NCI-H2107 treated with DMSO at 0.1 percent for 48 hours (cell line): Measurements from ENCODE around the gene BOC.

ENCODE experiments used
- DNase-seq: peaks from one replicate; lab custom pipeline; 2025; ENCODE audit not compliant: unreplicated experiment; lab: John Stamatoyannopoulos, UW

The BOC gene

DNA sequence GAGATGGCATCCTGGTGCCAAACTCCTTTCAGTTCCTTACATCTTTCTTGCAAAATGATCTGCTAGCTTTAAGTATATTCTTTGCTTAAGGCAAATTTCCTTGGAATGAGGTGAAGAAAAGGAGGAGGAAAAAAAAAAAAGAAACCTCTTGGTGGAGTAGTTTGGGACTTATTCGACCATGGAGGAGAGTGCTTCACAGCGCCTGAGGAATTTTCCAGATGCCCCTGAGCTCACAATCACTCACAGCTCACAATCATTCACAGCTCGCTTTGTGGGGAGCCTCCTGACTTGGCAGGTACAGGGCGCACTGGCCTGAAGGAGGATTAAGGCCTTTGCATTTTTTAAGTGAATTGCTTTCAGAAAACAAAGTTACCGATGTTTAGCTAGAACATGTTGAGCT is 53.9 kb downstream of the BOC start:
- DNase-seq, result peak; percentile 31

DNA sequence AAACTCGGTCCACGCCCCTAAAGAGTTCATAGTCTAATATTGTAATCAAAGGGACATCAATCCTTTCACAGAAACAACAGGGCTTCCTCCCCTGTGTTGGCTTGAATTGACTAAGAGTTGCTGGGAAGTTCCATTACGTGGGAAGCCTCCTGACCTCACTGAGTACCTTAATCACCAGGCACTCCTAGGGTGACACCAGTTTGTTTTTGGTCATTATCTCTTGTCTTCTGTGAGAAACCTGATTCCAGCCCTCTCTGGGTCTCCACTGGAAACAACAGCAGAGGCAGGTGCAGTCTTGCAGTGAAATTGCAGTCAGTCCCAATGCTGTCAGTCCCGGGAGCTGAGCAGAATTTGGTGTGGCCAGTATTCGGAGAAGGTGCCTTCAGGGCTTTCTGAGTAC is 55.4 kb downstream of the BOC start:
- peak; percentile 96 for DNase-seq

DNA sequence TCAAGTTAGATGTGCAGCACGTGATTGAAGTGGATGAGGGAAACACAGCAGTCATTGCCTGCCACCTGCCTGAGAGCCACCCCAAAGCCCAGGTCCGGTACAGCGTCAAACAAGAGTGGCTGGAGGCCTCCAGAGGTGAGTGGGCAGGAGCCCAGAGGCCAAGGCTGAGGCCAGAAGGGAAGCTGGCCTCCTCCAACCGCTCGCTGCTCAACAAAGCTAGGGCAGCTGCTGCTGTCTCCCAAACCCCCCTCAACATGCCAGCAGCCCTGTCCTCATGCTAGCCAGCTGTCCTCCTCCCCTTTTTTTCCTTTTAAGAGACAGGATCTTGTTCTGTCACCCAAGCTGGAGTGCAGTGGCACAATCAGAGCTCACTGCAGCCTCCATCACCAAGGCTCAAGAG is 57.0 kb downstream of the BOC start:
- peak; percentile 7 for DNase-seq

DNA sequence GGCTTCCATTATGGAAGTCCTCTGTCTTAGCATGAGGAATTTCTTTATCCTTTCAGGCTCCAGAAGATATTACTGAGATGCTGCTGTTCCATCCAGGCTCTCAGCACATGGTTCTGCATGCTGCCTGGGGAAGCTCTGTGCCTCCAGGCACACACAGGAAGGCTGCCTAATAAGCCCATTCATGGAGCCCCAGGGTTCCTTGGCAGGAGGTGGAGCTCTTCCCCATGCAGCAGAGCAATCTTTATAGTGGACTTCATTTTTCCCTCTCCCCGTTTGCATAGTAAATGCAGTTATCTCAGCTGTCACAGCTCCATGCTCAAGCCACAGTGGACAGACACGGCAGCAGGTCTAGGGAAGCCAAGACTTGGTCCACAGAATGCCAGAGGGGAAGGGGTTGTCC is 57.6 kb downstream of the BOC start:
- DNase-seq, result no peak

DNA sequence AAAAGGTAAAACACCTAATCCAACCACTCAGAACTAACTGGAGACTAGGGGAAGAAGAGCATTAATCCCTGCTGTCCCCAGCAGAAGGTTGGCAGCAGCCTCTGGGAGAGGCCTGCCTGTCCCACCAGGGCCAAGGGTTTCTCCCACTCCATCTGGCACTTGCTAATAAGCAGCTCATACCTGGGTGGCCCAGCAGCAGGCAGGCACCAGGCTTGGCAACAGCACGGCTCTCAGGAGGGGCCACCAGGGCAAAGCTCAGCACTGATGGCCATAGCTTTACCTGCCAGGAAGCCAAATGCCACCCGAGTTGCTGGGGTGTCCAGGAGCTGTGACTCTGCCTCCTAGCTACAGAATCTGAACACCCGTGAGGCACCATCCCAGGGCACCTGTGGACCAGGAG is 58.3 kb downstream of the BOC start:
- no peak for DNase-seq

DNA sequence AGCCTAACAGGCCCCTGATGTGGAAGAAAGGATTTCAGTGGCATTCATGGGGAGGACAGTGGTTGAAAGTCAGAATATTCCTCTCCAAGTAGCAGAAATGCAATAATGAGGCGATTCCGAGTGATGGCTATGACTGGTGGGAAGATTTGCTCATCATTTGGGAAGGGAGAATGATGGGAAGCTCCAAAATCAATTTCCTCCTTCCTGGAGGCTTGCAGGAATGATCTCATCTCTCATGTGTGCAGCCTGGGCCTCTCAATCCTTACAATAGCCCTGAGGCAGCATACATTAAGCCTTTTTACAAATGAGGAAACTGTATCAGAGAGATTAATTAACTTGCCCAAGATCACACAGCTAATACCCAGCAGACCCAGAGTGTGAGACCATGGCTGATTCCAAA is 58.7 kb downstream of the BOC start:
- no peak for DNase-seq

DNA sequence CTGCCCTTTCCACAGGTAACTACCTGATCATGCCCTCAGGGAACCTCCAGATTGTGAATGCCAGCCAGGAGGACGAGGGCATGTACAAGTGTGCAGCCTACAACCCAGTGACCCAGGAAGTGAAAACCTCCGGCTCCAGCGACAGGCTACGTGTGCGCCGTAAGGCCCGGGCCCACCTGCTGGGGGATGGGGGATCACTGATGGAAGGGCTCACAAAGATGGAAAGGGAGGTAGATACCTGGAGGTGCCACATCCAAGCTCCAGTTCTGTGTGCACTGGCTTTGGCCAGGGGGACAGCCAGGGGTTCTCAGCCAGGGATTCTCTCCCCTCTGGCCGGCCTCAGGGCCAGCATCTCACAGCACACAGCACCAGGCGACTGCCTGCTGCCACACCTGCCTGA is 59.4 kb downstream of the BOC start:
- no peak for DNase-seq

DNA sequence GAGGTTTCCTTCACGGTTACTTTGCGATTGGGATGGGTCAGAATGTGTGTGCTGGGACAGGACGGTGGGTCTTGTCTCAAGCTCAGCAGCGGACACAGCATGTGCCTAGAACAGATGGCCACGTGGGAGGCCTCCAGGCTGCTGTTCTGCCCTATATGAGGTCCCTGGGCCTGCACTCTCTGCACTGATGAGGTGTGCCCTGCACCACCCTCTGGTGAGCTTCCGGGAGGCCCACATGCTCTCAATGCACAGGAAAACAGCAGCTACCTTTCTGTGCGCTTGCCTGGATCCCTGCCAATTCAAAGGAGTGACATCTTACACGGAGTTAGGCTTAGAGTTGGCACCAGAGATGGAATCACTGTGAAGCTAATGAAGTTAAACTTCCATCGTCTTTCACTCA is 59.8 kb downstream of the BOC start:
- peak; percentile 45 for DNase-seq

DNA sequence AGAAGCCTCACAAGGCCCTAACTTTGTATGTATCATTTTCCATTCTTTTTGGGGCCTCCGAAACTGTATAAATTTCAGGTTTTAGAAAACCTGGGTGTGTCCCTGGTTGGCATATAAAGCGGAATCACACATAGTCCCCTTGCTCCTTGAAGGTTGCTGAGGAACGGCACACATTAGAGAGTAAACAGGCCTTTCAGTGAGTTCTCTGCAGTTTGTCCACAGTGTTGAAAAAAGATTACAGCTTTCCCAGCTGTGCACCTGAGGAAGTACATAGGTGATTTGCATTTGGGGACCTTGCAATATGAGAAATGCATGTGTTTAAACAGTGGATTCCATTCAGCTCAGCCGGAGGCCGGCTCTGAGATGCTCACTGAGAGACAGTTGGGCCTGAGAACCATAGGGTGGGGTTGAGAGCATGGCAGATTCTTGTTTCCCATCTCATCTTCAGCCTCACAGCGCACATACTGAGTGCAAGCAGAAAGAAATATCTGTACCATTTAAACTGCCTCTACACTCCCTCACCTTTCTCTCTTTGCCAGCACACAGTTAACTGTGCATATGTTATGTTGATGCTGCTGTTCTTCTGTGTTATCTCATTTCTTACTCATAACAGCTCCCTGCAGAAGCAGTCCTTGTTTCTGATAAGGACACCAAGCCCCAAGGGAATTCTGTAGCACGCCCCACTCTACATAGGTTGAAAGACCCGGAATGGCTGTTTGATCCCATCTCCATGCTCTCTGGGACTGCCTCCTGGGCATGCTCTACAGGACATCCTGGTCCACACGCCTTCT is 60.4 kb downstream of the BOC start:
- peak; percentile 31 for DNase-seq

DNA sequence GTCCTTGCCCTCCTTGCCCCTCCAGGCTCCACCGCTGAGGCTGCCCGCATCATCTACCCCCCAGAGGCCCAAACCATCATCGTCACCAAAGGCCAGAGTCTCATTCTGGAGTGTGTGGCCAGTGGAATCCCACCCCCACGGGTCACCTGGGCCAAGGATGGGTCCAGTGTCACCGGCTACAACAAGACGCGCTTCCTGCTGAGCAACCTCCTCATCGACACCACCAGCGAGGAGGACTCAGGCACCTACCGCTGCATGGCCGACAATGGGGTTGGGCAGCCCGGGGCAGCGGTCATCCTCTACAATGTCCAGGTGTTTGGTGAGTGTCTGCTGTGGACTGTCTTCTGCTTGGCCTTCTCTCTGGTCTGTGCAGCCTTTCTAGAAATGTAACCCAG is 61.0 kb downstream of the BOC start:
- no peak for DNase-seq

DNA sequence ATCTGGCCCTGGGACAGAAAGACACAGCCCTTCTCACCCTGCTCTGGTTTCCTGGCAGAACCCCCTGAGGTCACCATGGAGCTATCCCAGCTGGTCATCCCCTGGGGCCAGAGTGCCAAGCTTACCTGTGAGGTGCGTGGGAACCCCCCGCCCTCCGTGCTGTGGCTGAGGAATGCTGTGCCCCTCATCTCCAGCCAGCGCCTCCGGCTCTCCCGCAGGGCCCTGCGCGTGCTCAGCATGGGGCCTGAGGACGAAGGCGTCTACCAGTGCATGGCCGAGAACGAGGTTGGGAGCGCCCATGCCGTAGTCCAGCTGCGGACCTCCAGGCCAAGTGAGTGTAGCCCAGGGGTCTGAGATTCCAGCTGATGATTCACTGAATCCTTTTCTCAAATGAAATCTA is 61.7 kb downstream of the BOC start:
- no peak for DNase-seq

DNA sequence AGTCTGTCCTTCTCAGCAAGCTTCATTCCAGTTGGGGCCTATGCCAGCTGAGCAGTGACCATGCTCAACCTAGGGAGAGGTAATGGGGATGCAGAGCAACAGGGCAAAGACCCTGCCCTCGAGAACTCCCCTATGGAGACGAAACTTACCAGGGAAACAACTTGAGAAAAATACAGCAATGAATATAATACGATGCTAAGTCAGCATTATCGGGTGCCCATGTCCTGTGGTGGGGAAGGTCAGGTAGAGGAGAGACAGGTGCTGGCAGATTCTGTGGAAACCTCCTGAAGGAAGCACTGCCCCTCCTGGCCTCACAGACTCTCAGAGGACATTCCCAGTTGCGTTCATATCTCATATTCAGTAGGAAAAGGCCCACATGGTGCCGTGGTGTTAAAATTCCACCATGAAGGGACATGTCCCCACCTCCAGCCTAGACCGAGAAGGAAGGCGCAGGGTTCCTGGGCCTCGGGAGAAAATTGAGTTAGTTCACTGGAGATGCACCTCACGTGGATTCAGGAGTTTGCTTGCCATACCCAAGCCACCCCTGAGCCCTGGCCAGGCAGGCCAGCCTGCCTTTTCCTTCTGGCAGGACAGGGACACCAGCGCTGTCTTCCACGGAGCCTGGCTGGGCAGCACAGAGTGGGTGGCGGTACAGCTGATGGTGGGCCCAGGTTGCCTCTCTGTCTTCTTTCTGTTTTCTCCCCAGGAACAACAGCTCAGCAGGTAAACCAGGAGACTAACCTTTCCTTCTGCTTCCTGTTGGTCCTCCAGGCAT is 62.4 kb downstream of the BOC start:
- no peak for DNase-seq

DNA sequence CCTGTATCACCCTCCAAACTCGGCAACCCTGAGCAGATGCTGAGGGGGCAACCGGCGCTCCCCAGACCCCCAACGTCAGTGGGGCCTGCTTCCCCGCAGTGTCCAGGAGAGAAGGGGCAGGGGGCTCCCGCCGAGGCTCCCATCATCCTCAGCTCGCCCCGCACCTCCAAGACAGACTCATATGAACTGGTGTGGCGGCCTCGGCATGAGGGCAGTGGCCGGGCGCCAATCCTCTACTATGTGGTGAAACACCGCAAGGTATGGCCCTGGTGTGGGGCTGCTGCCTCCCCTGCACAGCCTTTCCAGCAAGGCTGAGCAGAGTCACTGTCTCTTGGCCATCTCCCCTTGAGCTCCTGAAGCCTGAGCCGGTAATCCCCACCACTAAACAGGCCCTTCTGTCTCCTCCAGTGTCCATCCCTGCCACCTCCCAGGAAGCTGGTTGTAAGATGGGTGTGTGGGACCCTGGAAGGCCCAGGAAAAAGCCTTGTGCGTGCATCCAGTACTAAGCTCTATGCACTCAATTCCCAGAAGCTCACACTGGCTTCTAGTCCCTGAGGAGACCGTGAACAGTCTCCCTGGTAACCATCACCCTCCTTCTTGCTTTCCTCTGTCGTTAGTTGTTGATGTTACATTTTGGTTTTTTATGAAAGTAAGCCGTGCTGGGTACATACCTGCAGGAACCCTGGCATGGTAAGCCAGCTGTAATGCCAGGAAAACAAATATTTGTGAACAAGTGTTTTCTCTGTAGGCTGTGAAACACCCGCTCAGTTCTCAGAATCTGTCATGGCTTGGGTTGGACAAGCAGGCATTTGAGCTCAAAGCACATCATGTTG is 63.3 kb downstream of the BOC start:
- peak; percentile 65 for DNase-seq

DNA sequence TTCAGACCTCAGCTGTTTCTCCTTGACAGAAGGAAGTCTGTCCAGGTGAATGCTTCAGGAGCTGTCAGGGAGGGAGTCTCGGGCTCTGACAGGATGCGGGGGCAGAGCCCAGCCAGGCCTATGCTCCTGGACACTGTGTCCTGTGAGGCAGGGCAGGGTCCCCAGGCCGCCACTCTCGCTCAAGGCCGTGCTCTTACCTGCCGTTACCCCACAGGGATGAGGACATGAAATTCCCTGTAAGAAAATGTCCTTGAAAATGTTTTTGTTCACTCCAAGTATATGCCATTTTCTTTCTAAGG is 63.9 kb downstream of the BOC start:
- no peak for DNase-seq

DNA sequence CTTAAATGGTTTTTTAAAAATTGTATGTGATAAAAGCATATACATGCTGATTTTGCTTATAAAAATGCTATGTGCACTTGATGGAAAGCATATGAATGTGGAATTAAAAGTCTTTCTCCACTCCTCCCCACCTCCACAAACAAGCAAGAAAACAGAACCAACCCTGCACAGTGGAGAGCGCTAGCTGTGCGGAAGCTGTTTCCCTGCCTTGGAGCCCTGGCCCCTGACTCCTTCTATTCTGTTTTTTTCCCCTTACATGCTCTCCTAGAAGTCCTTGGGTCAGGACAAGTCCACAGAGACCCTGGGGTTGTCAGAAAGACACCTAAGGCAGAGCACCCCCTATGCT is 64.2 kb downstream of the BOC start:
- DNase-seq, result peak; percentile 68

DNA sequence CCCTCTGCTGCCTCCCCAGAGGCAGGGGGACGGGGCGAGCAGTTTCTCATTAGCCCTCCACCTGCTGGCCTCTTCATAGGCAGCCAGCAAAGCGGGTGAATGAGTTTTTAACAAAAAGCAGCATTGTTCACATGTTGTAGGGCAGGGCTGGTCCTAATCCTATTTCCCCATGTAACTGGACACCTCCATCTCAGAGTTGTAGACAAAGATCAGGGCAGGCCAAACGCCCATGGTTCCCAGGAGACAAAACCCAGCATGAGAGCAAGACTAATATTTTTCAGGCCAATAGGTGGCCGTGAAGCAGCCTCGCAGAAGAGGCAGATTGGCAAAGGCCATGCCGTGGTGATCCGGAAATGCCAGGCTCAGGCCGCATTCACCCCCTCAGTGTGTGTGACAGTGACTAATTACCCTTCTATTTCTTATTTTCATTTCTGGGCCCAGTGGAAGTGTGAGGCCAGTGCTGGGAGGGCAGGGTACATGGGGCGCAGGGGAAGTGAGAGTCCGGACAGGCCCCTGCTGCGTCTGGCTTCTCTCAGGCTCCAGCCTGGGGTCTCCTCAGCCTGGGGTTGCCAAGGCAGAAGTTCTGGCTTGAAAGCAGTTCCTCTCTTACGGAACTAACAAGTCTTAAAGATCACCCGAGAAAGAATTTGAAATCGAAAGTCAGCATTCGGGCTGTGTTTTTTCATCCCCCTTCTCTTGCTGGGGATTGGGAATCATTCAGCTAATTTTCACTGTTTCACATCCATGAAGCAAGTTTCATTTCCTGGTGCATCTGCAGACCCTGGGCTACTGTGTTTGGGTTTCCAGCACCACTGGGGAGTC is 64.8 kb downstream of the BOC start:
- peak; percentile 96 for DNase-seq

DNA sequence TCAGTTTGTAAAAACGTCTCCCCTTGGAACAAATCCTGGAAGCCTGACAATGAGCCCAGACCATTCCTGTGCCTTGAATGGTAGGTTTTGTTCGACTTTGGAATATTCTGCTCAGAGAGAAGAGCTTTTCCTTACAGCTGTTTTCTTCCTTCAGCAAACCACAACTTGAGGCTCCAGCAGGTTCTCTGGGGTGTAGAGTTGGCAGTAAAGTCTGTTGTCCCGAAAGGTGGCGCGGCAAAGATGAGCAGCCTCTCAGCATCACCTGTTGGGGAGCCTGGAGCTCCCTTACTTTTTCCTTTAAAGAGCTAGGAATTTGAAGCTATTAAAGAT is 65.4 kb downstream of the BOC start:
- DNase-seq, result peak; percentile 34

DNA sequence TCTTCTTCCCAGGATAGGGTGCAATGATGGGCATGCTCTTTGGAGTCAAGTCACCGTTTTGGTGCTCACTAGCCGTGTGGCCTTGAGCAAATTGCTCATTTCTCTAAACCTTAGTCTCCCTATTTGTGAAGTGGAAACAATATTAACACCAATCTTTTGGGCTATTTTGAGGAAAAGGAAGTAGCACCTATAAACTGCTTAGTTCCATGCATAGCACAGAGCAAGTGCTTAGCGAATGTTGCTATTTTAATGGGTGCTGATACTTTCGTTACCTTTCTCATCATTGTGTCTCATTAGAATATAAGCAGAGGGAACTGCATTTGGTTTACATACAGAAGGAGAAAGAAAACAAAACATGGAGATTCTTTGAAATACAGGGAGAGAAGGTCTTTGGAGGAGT is 66.1 kb downstream of the BOC start:
- no peak for DNase-seq

DNA sequence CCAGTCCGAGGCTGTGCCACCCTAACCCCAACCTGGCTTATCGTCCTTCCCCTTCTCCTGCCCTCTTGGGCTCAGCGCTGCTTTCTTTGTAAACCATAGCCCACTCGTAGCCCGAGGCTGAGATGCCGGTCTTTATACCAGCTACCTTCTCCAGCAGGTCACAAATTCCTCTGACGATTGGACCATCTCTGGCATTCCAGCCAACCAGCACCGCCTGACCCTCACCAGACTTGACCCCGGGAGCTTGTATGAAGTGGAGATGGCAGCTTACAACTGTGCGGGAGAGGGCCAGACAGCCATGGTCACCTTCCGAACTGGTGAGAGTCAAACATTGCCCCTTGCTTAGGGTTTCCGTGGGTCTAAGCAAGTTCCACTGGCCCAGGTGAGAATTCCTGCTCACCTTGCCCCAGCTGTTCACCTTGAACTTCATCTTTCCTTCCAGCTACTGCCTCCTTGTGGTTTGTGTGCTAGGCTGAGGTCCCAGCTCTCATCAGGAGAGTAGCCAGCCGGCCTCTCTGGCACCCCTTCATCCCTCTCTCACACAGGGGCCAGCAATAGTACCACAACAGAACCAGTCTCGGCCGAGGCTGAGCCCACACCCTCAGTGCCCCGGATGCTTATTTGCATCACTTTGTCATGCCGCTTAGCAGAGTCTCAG is 66.7 kb downstream of the BOC start:
- DNase-seq, result no peak

DNA sequence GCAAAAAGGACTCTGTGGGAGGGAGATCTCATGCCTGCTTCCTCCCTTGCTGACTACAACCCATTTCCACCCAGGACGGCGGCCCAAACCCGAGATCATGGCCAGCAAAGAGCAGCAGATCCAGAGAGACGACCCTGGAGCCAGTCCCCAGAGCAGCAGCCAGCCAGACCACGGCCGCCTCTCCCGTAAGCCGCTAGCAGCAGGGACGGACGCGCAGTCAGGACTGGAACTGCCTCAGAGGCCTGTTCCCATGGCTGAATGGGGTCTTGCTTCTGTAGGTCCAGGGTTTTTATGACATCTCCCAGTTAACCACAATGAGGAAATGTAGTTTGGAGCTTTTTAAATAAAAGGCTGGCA is 67.2 kb downstream of the BOC start:
- DNase-seq, result no peak

DNA sequence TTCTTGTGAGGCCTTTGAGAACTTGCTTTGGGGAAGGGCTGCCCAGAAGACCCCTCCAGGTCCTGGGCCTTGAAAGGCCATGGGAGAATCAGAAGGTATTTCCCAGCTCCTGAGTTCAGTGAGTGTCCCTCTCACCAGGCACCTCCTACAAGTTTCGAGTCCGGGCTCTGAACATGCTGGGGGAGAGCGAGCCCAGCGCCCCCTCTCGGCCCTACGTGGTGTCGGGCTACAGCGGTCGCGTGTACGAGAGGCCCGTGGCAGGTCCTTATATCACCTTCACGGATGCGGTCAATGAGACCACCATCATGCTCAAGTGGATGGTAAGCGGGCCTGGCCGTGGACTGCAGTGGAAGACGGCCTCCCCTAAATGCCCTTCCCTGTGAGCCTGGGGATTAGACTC is 68.3 kb downstream of the BOC start:
- no peak for DNase-seq
